ENCODE measurements around the gene GRIA4.

The GRIA4 gene

DNA sequence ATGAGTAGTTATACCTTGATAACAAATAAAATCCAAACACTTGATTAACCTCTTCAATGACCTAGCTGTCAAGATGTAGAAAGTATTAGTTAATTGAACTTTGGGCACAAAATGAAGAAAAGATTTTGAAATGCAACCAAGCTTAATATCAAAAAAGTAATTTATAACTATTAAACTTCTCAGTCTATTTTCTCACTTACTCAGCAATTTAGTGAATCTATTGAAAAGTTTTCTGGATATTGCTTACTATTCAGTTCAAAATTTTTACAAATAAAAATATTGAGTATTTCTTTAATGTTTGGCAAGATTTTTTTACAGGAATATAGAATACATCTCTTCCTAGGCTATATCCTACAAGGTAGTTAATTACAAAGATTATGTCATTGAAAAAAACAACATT is 192.5 kb downstream of the GRIA4 start:
- no peak for TF ChIP-seq MAX (IDR thresholded peaks at IDR 0.05; ENCODE audit: low read depth, low read length)
- TF ChIP-seq, protein P1, sequence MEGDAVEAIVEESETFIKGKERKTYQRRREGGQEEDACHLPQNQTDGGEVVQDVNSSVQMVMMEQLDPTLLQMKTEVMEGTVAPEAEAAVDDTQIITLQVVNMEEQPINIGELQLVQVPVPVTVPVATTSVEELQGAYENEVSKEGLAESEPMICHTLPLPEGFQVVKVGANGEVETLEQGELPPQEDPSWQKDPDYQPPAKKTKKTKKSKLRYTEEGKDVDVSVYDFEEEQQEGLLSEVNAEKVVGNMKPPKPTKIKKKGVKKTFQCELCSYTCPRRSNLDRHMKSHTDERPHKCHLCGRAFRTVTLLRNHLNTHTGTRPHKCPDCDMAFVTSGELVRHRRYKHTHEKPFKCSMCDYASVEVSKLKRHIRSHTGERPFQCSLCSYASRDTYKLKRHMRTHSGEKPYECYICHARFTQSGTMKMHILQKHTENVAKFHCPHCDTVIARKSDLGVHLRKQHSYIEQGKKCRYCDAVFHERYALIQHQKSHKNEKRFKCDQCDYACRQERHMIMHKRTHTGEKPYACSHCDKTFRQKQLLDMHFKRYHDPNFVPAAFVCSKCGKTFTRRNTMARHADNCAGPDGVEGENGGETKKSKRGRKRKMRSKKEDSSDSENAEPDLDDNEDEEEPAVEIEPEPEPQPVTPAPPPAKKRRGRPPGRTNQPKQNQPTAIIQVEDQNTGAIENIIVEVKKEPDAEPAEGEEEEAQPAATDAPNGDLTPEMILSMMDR (IDR thresholded peaks at IDR 0.05; ENCODE audit: low read depth, low read length): no peak
- no peak for TF ChIP-seq MYC (IDR thresholded peaks at IDR 0.05; ENCODE audit: low read depth, low read length)
- DNase-seq (ENCODE audit: low read depth): no peak
- no peak overlapping the region for H3K4me3 ChIP-seq (ENCODE audit: low read depth, low read length)

DNA sequence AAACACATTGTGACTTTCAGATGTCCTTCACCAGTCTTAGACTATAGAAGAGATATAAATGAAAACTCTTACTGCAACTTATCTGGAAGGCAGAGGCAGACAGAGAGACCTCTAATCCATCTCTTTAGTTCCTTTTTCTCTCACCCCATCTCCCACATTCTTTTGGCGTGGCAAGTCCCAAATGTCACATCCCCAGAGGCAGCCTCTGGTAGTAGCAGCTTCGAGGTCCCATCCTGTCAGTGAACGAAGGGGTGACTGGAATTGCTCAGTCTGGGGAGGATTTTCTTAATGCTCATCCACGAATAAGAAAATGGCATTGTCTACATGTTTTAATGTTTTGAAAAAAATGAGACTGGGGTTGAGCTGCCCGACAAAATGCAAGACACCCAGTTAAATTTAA is 201.4 kb downstream of the GRIA4 start:
- DNase-seq (ENCODE audit: low read depth): no peak
- TF ChIP-seq, protein P1 (IDR thresholded peaks at IDR 0.05; ENCODE audit: low read depth, low read length): no peak
- TF ChIP-seq POLR2A (IDR thresholded peaks at IDR 0.05; ENCODE audit: extremely low read depth, insufficient read length) (no peak), MYC (IDR thresholded peaks at IDR 0.05; ENCODE audit: low read depth, low read length) (no peak), MAX (IDR thresholded peaks at IDR 0.05; ENCODE audit: low read depth, low read length) (no peak)
- H3K4me3 ChIP-seq (ENCODE audit: low read depth, low read length): no peak overlapping the region

DNA sequence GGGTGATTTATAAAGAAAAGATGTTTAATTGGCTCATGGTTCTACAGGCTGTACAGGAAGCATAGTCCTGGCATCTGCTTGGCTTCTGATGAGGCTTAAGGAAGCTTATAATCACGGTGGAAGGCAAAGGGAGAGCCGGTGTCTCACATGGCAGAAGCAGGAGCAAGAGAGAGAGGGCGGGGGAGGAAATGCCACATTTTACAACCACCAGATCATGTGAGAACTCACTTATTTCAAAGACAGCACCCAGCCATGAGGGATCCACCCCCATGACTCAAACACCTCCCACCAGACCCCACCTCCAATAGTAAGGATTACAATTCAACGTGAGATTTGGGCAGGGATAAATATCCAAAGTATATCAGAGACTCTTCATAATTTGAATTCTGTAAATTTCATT is 211.5 kb downstream of the GRIA4 start:
- TF ChIP-seq POLR2A (IDR thresholded peaks at IDR 0.05; ENCODE audit: extremely low read depth, insufficient read length) (no peak), MAX (IDR thresholded peaks at IDR 0.05; ENCODE audit: low read depth, low read length) (no peak), MYC (IDR thresholded peaks at IDR 0.05; ENCODE audit: low read depth, low read length) (no peak)
- TF ChIP-seq, protein P1 (IDR thresholded peaks at IDR 0.05; ENCODE audit: low read depth, low read length): no peak
- no peak overlapping the region for H3K4me3 ChIP-seq (ENCODE audit: low read depth, low read length)
- DNase-seq (ENCODE audit: low read depth): no peak

- DNase-seq (ENCODE audit: low read depth): no peak
- no peak for TF ChIP-seq MYC (IDR thresholded peaks at IDR 0.05; ENCODE audit: low read depth, low read length)
- no peak for TF ChIP-seq MAX (IDR thresholded peaks at IDR 0.05; ENCODE audit: low read depth, low read length)
- TF ChIP-seq POLR2A (IDR thresholded peaks at IDR 0.05; ENCODE audit: extremely low read depth, insufficient read length): no peak
- TF ChIP-seq, protein P1 (IDR thresholded peaks at IDR 0.05; ENCODE audit: low read depth, low read length): no peak
- no peak overlapping the region for H3K4me3 ChIP-seq (ENCODE audit: low read depth, low read length)
Observed at GRCh38 chr11:105821781-105822180, 211.9 kb downstream of the GRIA4 start.

DNA sequence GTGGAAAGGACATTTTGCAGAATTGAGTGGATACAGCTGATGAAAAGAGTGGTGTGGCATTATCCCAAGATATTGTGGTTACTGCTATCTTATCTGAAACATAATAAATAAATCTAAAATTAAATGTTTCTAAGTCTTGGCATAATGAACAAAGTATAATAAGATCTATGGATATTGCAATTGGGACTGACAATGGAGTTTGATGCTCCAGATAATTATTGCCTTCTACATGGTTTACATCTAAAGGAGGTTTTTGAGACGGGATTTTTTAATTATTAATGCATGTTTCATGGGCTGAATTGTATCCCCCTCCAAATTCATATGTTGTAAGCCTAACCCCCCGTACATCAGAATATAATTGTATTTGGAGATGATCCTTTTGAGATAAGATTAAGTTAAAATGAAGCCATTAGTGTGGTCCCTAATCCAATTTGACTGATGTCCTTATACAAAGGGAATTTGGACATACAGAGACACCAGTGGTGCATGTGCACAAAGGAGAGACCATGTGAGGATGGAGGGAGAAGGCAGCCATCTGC is 213.7 kb downstream of the GRIA4 start:
- no peak overlapping the region for H3K4me3 ChIP-seq (ENCODE audit: low read depth, low read length)
- no peak for TF ChIP-seq POLR2A (IDR thresholded peaks at IDR 0.05; ENCODE audit: extremely low read depth, insufficient read length)
- DNase-seq (ENCODE audit: low read depth): no peak

- no peak overlapping the region for H3K4me3 ChIP-seq (ENCODE audit: low read depth, low read length)
- no peak for DNase-seq (ENCODE audit: low read depth)
- TF ChIP-seq MAX (IDR thresholded peaks at IDR 0.05; ENCODE audit: low read depth, low read length) (no peak), POLR2A (IDR thresholded peaks at IDR 0.05; ENCODE audit: extremely low read depth, insufficient read length) (no peak), MYC (IDR thresholded peaks at IDR 0.05; ENCODE audit: low read depth, low read length) (no peak)
- TF ChIP-seq, protein P1 (IDR thresholded peaks at IDR 0.05; ENCODE audit: low read depth, low read length): no peak
Observed at GRCh38 chr11:105824457-105825013, 214.7 kb downstream of the GRIA4 start.

Measured in NB4 (cell line).